ENCODE measurements around the gene ARHGAP8. TPM values are rescaled to one million over a fixed set of nuclear protein-coding genes. Genes with fewer than 3 reads are reported as not detected.
A peak's percentile ranks its signal among the peaks of the same experiment; 100 is the strongest.

Gene ARHGAP8
- total and polyA plus RNA-seq, 2 donors (not counting 1 experiment from before 2014, with no cell fraction given) = 0.37 TPM; not detected in 1

- POLR2A ChIA-PET = no interaction called here
Measured at GRCh38 chr22:44704159-44705021, 48.0 kb upstream of the ARHGAP8 start.

More at GRCh38 chr22:44704159-44705021, 48.0 kb upstream of the ARHGAP8 start:
- H3K36me3 ChIP-seq (replicated peaks in 1 of 2; ENCODE audit: control extremely low read depth in 1 of 2, control insufficient read depth in 1 of 2, extremely low read depth in 1 of 2, insufficient read depth in 2 of 2, low read length in 1 of 2) = no peaks in the 10 kb centered on the region
- H3K27me3 ChIP-seq (replicated peaks in 1 of 4; ENCODE audit: control extremely low read depth in 1 of 4, control insufficient read depth in 3 of 4, insufficient read depth in 4 of 4, low read length in 3 of 4) = peaks cover 0 to 4% (median 0%) of the 10 kb centered on the region in 4 experiments
- H3K79me2 ChIP-seq (ENCODE audit: control insufficient read depth, insufficient read depth, low read length) = peaks cover 45% of the 10 kb centered on the region
- no peak overlapping the region for H3K4me2 ChIP-seq (replicated peaks; ENCODE audit: low read depth, low read length, poor library complexity, severe bottlenecking)
- no peak overlapping the region for H2AFZ ChIP-seq (ENCODE audit: insufficient read depth, low read depth, low read length, poor library complexity, severe bottlenecking)
- no peak for DNase-seq
- TF ChIP-seq CTCF (IDR thresholded peaks at IDR 0.05) (no peak), EZH2 (IDR thresholded peaks at IDR 0.05; ENCODE audit: borderline replicate concordance, insufficient read depth, low read depth, low read length, poor library complexity, severe bottlenecking) (no peak)
- H3K9ac ChIP-seq (ENCODE audit: low read length) = no peak overlapping the region
- Mint-ChIP-seq H3K4me1 (peaks cover 18% of the 10 kb centered on the region), H3K9me3 (ENCODE audit: insufficient read depth) (no peaks in the 10 kb centered on the region), H3K27ac (no peak overlapping the region), H3K27me3 (no peaks in the 10 kb centered on the region), H3K4me3 (peak overlapping the region; percentile 79)
- intact Hi-C loops (cut with micrococcal nuclease) = loop anchor here (5.0 kb wide), 1 partner anchor 37 kb away; no protein-coding TSS in a partner anchor
- WGBS (ENCODE audit: insufficient coverage) = 92% methylated on average over 13 of the region's 16 CpGs
- H3K4me1 ChIP-seq (ENCODE audit: control insufficient read depth in 2 of 2, insufficient read depth in 2 of 2, low read length in 2 of 2) = peaks cover 17 to 23% of the 10 kb centered on the region in 2 donors
- CTCF ChIA-PET = interaction anchor here (1.2 kb wide), 1 partner anchor 30 kb away, joined by 4 read pairs; no protein-coding TSS in a partner anchor
- H3K9me3 ChIP-seq (ENCODE audit: control extremely low read depth in 1 of 3, control insufficient read depth in 2 of 3, insufficient read depth in 1 of 3, low read length in 2 of 3) = peaks cover 0 to 5% (median 0%) of the 10 kb centered on the region in 3 donors
- H3K4me3 ChIP-seq (ENCODE audit: control extremely low read depth in 1 of 5, extremely low read depth in 1 of 5, insufficient read depth in 1 of 5, low read depth in 2 of 5, low read length in 4 of 5) = no peak overlapping the region
- peaks cover 13% of the 10 kb centered on the region for H4K20me1 ChIP-seq (ENCODE audit: control insufficient read depth, insufficient read depth, low read length, poor library complexity, severe bottlenecking)
- no peak for ATAC-seq (ENCODE audit: low read depth)
- no peak overlapping the region for H3K27ac ChIP-seq (ENCODE audit: low read length in 2 of 2)

All from B cell (primary cell).